Measurements from ENCODE around the gene CGB8.
"Not testable (repeated sequence)": the region's sequence is repeated elsewhere in the genome, so short reads cannot be mapped to it uniquely, and the experiment has no call there.

CGB8 gene

GRCh38 chr19:49049011-49049410 lies at the start of gene CGB8:
CGB8 (minus strand) TSS chr19:49049111; CDS start chr19:49048739, 372 bp downstream.
- not testable (repeated sequence) for DNase-seq

- peak; percentile 66 to 76 for DNase-seq
Observed at GRCh38 chr19:49097453-49098288, 48.8 kb upstream of the CGB8 start.

DNA sequence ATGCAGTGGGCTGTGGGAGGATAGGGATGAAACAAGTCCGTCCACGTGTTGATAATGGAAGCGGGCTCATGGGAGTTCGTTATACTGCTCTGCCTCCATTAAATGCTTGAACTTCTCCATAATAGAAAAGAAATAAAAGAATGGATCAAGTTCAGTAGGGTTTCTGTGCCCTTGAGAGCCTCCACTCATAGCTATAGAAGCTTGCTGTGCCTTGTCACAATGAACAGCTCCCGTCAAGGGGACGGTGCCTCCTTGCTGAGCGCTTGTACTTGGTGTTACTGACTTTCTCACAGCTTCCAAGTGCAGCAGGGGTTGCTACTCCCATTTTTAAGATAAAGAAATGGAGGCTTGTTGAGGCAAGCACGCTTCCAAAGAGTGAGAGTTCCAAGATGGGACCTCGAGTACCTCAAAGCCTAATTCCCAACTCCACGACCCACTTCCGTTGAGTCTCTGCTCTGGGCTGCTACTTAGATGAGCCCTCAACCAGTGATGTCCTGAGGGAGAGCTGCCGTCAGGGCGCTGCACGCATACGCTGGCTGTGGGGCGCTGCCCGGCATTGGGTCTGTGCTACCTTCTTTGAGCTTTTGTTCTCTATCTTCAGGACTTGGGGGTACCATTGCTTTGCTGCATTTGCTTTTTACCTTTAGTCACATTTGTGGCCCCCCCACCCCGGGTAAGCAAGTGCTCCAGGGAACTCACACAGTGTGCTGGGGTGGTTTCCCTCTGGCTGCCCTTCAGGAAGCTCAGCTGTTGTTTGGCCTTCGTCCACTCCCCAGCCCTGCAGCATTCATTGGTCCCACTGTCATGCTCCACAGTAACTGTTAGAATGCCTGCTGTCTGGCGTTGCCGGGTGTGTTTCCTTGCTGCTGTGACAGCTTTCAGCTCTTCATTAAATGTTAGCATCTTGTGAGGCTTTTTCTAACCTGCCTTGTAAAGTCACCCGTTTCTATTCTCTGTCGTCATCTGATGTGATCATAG lies 45.9 kb upstream of the CGB8 start:
- no peak for DNase-seq

GRCh38 chr19:49092686-49093085 lies 43.8 kb upstream of the CGB8 start:
- DNase-seq = no peak

DNA sequence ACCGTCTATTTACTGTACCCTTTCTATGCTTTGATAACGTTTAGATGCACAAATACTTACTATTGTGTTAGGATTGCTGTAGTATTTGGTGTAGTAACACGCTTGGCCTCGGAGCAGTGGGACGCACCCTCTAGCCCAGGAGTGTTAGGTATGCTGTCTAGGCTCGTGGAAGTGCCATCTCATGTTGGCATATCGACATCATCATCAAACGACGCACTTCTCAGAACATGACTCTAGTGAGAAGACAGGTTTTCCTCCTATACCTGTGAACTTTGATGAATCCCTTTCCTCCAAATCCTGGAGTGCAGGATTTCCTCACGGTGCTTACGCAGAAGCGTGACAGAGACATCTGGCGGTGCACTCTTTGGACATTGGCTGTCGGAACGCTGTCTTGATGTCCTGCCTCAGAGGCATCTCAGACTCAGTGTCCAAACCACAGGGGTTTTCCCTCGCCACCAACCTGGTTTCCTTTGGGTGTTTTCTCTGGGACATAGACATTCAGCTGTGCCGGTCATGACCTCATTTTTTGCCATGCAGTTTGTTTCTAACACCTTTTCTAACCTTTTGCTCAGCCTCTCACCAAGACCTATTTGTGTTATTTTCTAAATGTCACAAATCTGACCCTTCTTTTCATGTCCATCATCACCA lies 42.6 kb upstream of the CGB8 start:
- no peak for DNase-seq

DNA sequence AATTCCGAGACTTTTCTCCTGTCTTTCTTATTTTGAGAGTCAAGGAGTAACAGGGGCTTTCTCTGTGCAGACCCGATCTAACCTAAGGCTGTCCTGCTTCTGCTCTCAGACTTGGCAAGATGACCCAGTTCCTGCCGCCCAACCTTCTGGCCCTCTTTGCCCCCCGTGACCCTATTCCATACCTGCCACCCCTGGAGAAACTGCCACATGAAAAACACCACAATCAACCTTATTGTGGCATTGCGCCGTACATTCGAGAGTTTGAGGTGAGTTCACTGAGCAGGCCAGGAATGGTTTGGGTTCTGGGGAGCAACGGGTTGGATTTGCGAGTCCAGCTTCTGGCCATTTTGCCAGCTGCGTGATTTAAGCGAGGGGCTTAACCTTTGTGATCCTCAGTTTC lies 37.4 kb upstream of the CGB8 start:
- no peak for DNase-seq

- DNase-seq = no peak
Observed at GRCh38 chr19:49085868-49086232, 36.9 kb upstream of the CGB8 start.

GRCh38 chr19:49085020-49085867 lies 36.3 kb upstream of the CGB8 start, which contains the start of gene SNRNP70:
SNRNP70 (plus strand) TSS chr19:49085451; CDS start chr19:49086415, 964 bp downstream.
- DNase-seq = peak; percentile 97 to 98

DNA sequence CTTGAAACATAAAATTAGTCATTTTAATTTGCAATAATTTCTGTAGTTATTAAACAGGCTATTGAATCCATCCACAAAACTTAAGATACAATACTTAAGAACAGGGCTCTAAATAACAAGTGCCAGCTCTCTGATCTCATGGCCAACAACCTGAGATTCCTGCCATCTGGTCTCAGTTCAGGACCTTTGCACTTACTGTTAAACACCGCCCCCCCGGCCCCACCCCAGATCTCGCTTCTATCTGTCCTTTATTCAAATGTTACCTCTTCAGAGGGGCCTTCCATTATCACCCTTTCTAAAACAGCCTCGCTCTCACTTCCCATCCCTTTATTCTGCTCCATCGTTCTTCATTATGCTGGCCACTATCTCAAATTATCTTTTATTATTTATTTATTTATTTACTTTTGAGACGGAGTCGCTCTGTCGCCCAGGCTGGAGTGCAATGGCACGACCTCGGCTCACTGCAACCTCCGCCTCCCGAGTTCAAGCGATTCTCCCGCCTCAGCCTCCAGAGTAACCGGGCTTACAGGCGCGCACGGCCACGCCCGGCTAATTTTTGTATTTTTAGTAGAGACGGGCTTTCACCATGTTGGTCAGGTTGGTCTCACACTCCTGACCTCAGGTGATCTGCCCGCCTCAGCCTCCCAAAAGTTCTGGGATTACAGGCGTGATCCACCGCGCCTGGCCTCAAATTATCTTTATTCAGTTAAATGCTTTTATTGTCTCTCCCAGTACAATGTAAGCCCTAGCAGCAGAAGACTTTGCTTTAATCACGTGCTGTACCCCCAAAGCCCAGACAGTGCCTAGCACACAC lies 35.5 kb upstream of the CGB8 start:
- no peak for DNase-seq

- no peak for DNase-seq
Observed at GRCh38 chr19:49081273-49081672, 32.4 kb upstream of the CGB8 start.

DNA sequence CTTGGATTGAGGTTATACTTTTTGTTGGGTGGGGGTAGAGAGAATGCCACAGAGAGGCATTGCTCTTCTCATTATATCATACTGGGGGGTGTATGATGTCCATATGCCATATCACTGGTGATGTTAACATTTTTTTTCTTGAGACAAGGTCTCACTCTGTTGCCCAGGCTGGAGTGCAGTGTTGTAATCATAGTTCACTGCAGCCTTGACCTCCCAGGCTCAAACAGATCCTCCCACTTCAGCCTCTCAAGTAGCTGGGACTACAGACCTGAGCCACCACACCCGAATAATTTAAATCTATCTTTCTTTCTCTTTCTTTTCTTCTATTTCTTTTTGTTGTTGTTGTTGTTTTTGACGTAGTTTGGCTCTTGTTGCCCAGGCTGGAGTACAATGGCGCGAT lies 31.5 kb upstream of the CGB8 start:
- DNase-seq = no peak

DNA sequence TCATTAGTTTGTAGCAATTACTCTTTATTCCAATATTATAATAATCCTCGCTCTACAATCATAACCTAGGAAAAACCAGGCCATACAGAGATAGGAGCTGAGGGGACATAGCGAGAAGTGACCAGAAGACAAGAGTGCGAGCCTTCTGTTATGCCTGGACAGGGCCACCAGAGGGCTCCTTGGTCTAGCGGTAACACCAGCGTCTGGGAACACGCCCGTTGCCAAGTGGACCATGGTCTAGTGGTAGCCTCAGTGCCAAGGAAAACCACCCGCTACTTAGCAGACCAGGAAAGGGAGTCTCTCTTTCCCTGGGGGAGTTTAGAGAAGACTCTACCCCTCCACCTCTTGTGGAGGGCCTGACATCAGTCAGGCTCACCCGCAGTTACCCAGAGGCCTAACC lies 26.0 kb upstream of the CGB8 start:
- peak; percentile 25 to 47 for DNase-seq

DNA sequence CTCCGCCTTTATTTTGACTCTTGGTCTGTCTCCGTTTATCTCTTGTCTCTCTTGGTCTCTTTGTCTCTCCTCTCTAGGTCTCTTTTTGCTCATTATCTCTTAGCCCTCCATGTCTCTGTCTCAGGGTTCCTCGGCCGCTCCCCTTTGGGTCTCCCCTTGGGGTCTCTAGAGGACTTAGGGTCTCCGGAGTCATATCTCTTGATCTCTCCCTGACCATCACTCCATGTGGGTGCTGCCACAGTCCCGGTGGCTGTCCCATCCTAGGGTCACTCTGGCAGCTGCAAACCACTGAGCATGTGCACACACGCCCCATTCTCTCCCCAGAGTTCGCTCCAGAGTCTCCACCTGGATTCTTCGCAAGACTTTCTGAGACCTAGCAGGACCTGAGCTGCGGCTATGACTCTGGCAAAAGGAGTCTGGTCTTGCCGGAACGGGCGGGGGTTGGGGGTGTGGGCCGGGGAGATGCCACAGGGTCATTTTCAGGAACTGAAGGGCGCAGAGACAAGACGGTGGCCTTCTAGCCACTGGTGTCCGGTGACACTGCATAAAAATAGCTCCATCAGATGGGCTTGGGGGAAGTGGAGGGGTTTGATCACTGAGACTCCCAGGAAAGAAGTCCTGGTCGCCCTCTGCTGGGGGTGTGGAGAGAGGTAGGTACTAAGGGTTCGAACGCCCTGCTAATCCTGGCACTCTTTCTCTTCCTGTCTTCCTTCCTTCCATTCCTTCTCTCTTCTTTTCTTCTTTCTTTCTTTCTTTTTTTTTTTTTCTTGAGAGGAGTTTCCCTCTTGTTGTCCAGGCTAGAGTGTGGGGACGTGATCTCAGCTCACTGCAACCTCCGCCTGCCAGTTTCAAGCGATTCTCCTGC lies 24.8 kb upstream of the CGB8 start:
- no peak for DNase-seq

DNA sequence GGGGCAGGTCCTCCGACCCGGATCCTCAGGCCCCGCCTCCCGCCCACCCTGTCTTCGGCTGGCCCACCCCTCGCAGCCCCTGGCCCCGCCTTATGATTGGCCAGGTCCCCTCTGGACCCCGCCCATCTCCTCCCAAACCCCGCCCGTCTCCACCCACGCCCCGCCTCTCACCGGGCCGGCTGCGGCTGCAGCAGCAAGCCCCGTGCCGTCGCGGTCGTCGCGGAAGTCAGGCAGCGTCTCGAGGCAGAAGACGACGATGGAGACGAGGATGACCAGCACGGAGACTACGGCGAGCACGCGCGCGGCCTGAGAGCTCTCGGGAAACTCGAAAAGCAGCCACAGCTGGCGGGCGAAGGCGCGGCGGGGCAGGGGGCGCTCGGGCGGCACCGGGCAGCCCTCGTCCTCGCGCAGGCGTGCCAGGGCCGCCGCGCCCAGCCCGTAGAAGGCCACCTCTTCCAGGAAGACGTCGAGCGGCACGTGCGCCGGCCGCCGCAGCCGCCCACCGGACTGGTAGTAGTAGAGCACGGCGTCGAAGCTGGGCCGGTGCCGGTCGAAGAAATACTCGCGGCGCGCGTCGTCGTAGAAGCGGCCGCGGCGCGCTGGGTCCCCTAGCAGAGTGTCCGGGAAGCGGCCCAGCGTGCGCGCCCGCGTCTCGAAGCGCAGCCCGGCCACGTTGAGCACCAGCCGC lies 23.1 kb upstream of the CGB8 start:
- peak; percentile 17 to 34 for DNase-seq

GRCh38 chr19:49070416-49070815 lies 21.5 kb upstream of the CGB8 start:
- DNase-seq = no peak

GRCh38 chr19:49069026-49069425 lies 20.1 kb upstream of the CGB8 start:
- DNase-seq = no peak

DNA sequence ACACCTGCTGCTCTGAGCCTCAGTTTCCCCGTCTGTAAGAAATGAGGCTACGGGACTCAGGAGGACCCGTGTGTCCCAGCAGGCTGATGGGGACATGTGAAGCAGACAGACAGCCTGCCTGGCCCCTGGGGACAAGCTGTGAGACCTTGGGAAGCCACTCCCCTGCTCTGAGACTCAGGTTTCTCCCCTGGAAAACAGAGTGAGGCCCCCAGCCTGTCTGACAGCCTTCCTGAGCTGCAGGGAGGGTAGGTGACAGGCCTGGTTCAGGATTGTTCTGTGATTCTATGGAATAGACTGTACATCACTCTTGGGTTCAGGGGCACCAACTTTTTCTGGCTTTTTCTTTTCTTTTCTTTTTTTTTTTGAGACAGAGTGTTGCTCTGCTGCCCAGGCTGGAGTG lies 18.6 kb upstream of the CGB8 start:
- no peak for DNase-seq

GRCh38 chr19:49065905-49066512 lies 17.1 kb upstream of the CGB8 start:
- DNase-seq = no peak

Measured in activated CD4-positive, alpha-beta T cell treated with anti-CD3 and anti-CD28 coated beads, Interleukin-2, amount 50 U/mL, for 48 hours (primary cell).